Measurements from ENCODE around the gene TMIGD2.
"Not testable (repeated sequence)": the region's sequence is repeated elsewhere in the genome, so short reads cannot be mapped to it uniquely, and the experiment has no call there.

The TMIGD2 gene

DNA sequence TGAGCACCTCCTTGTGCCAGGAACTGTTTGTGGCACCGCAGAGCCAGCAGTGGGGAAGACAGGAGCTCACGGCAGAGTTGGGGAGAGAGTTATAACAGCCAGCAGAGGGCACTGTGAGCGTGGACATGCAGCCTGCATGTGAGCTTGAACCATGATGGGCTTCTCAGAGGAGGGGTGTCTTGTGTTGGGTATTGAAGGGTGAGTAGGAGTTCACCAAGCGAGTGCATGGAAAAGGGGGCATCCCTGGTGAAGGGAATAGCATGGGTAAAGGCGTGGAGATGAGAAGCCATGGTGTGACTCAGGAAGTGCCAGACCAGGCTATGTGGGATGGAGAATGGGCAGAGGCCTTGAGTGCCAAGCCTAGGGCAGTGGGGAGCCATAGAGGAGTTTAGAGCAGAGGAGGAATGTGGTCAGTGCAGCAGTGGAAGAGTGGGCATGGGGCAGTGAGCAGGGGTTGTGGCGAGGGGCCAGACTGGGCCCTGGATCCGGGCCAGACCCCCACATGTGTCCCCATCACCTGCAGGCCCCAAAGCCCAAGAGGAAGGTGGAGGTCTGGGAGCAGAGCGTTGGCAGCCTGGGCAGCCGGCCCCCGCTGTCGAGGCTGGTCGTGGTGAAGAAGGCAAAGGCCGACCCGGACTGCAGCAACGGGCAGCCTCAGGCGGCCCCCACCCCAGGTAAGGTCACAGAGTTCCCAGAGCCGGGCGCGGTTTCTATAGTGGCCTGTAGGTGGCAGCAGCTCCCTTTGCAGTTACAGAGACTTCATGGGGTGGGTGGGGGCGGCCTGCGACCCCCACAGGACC is 34.9 kb downstream of the TMIGD2 start:
- peak; percentile 45 for DNase-seq (ENCODE audit: low read depth)

GRCh38 chr19:4266253-4267000 is 35.8 kb downstream of the TMIGD2 start:
- no peak for DNase-seq (ENCODE audit: low read depth)

DNA sequence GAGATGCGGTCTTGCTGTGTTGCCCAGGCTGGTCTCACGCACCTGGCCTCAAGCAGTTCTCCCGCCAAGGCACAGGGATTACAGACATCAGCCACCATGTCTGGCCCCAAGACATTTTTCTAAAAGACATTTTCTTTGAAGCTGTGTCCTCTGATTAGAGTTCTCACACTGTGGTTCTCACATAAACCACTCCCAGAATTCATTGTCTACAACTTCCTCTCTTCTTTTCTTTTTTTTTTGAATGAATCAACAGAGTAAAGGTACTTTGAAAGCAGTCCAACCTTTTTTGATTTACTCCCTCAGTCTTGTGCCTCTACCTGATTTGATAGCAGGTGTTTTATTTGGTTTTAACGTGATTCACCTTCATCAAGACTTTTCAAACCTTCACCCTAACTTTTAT is 37.4 kb downstream of the TMIGD2 start:
- DNase-seq (ENCODE audit: low read depth) = no peak

DNA sequence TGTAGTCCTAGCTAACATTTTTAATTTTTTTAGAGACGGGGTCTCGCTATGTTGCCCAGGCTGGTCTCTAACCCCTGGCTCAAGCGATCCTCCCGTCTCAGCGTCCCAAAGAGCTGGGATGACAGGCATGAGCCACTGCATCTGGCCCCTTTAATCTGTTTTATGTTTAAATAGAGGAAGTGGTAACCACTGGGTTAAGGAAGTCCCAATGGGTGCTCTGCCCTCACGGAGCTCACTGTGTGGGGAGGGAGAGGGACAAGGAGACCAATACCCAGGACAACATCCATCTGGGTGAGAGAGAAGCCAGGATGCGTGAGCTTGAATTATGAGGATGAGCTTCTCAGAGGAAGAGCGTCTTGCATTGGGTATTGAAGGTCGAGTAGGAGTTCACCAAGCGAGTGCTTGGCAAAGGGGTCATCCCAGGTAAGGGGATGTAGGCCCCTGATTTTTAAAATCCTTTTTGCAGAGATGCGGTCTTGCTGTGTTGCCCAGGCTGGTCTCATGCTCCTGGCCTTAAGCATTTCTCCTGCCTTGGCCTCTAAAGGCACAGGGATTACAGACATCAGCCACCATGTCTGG is 41.5 kb downstream of the TMIGD2 start:
- DNase-seq (ENCODE audit: low read depth) = no peak

DNA sequence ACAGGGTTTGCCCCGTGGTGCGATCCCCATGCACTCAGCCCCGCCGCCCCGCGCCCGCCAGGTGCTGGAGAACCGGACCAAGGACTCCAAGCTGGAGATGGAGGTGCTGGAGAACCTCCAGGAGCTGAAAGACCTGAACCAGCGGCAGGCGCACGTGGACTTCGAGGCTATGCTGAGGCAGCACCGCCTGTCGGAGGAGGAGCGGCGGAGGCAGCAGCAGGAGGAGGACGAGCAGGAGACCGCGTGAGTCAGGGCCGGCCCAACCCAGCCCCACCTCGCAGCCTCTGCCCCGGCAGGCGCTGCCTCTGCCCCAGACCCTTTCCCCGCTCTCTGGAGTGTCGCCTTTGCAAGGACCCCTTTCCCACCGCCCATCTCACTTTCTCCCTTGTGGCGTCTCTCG is 44.0 kb downstream of the TMIGD2 start:
- DNase-seq (ENCODE audit: low read depth) = no peak

- no peak for DNase-seq (ENCODE audit: low read depth)
Observed at GRCh38 chr19:4257025-4257424, 45.2 kb downstream of the TMIGD2 start.

DNA sequence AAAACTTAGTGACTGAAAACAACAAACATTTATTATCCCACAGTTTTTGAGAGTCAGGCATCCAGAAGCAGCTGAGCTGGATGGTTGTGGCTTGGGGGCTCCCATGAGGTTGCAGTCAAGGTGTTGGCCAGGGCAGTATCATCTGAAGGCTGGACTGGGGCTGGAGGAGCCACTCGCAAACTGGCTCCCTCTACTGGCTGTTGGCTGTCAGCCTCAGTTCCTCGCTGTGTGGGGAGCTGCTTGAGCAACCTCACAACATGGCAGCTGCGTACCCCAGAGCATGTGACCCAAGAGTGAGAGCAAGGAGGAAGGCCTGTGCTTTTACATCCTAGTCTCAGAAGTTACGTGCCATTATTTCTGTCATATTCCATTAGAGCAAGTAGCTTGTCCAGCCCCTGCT is 45.6 kb downstream of the TMIGD2 start:
- no peak for DNase-seq (ENCODE audit: low read depth)

DNA sequence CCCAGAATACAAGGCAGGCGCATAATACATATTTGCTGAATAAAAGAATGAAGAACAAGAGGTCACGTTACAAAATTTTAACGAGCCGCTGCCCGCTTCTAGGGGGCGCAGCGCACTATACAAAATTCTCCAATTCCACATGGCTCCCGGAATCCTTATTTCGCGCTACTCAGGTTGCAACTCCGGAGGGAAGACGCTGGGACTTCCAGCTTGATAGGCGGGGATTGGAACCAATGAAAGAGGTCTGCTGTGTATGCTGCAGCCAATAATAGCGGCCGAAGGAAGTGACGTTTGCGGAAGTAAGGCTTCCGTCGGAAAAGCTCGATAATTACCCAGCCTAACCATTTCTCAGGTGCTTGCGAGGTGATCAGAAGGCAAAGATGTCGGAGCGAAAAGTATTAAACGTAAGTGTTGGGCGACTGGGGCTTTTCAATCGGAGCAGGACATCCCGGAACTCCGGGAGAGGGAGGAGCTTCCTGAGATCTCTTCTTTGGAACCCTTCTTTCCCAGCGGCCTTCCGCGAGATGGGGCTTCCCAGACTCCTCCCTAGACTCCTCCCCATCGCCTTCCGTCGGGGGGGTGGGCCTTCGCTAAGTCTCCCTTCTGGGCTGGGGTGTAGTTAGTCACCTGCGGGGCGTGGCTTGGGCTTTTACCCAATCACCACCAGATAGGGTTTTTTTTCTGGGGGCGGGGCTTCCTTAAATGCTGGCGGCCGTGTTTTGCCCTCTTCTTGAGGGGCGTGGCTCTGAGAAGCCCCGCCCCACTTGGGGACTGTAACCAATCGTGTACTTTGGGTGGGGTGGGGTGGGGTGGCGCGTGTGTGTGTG is 55.2 kb downstream of the TMIGD2 start, which contains the start of gene YJU2:
YJU2 (plus strand) TSS at position 314 of the 827 bp plus-strand sequence; CDS start at position 381, 67 bp downstream.
- peak; percentile 97 for DNase-seq (ENCODE audit: low read depth)

DNA sequence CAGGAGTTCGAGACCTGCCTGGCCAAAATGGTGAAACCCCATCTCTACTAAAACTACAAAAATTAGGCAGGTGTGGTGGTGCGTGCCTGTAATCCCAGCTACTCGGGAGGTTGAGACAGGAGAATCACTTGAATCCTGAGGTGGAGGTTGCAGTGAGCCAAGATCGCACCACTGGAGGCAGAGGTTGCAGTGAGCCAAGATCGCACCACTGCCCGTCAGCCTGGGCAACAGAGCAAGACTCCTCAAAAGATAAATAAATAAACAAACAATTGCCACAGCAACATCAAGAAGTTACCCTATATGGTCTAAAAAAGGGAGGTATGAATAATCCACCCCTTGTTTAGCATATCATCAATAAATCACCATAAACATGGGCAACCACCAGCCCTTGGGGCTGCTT is 56.3 kb downstream of the TMIGD2 start:
- not testable (repeated sequence) for DNase-seq (ENCODE audit: low read depth)

All from stimulated activated CD8-positive, alpha-beta memory T cell treated with anti-CD3 and anti-CD28 coated beads, Interleukin-12 subunit alpha, Interleukin-12 subunit beta, amount 100 ng/mL, for 1 hour (primary cell).